ENCODE measurements around the gene COL4A6.
"Not testable (repeated sequence)": the region's sequence is repeated elsewhere in the genome, so short reads cannot be mapped to it uniquely, and the experiment has no call there.

COL4A6 gene

DNA sequence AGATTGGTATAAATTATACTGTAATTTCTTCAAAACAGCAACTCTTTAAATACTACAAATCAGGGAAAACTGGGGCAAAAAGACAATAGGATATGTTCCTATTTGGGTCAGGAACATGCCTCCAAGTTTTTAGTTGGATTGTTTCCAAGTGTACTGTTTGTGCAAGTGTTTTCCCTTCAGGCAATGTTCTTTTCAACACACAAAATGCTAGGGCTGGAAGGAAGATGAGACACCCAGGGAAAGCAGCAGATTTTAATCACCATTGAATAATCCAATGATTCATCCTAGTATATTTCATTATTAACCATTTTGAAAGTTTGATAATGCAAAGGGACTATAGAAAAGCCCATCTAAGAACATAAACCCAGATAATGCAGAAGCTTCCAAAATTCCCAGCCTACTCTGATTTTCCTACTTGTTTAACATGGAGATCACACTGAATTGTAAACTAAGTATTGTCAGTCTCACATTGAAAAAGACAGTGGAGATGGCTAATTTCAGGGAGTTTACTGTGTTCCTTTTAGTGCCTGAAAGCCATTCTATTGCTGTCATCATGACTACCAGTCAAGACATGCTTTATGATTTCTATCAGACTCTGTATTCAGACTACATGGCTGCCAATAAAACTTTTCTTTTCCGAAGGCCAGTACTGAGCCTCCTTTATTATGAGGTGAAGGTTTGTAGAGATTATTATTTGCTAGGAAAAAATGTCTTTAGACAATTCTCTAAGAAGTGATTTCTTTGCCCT is 38.6 kb downstream of the COL4A6 start:
- no peak for DNase-seq

- DNase-seq: no peak
Measured at GRCh38 chrX:108397627-108398391, 40.4 kb downstream of the COL4A6 start.

- DNase-seq: no peak
Measured at GRCh38 chrX:108396986-108397385, 41.2 kb downstream of the COL4A6 start.

GRCh38 chrX:108396188-108396891 is 41.9 kb downstream of the COL4A6 start:
- DNase-seq: no peak

DNA sequence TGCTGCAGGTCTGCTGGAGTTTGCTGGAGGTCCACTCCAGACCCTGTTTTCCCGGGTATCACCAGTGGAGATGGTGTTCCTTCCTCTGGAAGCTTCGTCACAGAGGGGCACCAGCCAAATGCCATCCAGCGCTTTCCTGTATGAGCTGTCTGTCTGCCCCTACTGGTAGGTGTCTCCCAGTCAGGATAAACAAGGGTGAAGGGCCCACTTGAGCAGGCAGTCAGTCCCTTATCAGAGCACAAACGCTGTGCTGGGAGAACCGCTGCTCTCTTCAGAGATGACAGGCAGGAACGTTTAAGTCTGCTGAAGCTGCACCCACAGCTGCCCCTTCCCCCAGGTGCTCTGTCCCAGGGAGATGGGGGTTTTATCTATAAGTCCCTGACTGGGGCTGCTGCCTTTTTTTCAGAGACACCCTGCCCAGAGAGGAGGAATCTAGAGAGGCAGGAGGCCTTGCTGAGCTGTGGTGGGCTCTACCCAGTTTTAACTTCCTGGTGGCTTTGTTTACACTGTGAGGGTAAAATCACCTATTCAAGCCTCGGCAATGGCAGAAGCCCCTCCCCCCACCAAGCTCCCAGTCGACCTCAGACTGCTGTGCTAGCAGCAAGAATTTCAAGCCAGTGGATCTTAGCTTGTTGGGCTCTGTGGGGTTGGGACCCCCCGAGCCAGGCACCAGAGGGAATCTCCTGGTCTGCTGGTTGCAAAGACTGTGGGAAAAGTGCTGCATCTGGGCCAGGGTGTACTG is 47.1 kb downstream of the COL4A6 start:
- DNase-seq: not testable (repeated sequence)

GRCh38 chrX:108384783-108385182 is 53.4 kb downstream of the COL4A6 start:
- no peak for DNase-seq

DNA sequence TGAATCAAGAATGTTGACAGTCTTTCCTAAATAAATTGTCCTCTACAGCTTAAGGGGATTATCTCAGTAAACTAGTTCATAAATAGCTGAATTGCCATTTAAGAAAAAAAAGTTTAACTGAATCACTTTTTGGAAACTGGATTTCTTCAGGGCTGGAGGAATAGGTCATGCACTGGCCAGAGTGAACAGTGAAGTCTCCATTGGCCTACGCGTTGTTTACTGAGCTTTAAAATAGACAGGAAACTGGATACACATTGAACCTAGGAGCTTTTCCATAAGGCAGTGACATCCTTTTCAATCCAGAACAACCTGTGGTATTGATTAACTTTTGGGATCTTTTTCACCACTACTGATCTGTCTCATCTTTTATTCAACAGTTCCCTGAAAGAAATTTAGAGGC is 58.0 kb downstream of the COL4A6 start:
- DNase-seq: no peak

DNA sequence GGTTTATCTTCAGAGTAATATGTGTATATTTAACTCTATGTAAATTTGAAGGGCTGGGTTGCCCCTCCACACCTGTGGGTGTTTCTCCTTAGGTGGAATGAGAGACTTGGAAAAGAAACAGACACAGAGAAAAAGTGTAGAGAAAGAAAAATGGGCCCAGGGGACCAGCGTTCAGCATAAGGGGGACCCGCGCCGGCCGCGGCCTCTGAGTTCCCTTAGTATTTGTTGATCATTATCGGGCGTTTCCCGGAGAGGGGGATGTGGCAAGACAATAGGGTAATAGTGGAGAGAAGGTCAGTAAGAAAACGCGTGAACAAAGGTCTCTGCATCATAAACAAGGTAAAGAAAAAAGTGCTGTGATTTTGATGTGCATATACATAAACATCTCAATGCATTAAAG is 61.4 kb downstream of the COL4A6 start:
- DNase-seq: not testable (repeated sequence)

DNA sequence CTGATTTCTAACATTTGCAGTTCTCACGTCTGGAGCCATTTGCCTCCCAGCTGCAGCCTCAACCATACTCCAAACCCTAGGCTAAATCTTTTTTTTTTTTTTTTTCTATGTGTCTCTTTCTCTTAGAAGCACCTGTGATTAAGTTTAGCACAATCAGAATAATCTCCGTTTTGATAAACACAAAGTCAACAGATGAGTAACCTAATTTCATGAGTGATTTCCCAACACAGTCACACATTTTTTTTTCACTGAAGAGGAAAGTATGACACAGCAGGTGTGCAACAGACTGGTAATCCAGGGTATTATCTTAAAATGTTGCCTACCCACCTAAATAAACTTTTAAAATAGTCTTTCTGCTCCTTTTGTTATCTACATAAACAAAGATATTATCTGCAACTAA is 62.6 kb downstream of the COL4A6 start:
- DNase-seq: not testable (repeated sequence)

- DNase-seq: no peak
Measured at GRCh38 chrX:108366644-108367406, 71.4 kb downstream of the COL4A6 start.

DNA sequence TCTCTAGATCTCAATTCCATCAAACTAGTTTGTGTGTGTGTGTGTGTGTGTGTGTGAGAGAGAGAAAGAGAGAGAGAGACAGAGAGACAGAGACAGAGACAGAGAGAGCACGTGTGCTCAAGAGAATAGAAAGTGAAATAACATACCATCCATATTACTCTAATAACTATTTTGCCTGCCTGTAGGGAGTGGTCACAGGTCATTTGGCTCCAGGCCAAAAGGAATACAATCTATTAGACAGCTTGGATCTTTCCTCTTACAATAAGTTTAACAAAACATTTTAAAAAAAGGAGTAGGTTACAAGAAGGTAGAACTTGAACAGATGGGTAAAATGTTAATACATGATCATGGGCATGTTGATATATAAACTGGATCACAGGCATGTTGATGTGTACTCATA is 76.2 kb downstream of the COL4A6 start:
- DNase-seq: no peak

DNA sequence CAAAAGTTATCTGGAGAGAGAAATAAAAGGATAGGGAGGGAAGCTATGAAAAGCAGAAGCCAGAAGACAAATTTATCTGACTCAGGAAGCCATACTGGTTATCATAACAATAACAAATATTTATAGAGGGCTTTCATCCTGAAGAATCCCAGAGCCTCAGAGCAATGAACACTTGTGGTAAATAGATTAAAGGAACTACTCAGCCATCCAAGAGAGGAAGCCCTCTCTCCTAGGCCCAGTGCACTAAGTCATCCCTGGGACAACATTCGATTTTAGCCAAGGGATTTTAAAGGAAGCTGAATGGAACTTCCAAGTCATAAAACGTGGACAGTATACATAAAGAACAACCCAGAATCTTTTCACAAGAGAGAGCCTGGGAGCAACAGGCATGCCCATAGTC is 76.9 kb downstream of the COL4A6 start:
- no peak for DNase-seq

- no peak for DNase-seq
Measured at GRCh38 chrX:108359806-108360602, 78.2 kb downstream of the COL4A6 start.

- DNase-seq: no peak
Measured at GRCh38 chrX:108353452-108353851, 84.8 kb downstream of the COL4A6 start.

DNA sequence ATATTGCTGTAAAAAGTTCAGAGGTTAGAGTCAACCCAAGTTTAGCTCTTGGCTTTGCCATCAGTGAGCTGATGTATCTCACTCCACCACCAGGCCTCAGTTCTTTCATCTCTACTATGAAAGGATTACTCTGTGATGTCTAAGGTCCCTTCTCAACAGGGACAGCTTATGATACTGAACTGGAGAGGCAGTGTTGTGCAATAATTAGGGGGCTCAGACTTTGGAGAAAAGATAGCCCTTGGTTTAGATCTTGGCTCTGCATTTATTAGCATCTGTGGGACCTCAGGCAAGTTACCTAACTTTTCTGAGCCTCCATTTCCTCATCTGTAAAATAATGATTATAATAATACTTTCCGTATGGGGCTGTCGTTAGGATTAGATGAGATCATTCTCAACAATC is 89.0 kb downstream of the COL4A6 start:
- no peak for DNase-seq

- no peak for DNase-seq
Measured at GRCh38 chrX:108348525-108348924, 89.7 kb downstream of the COL4A6 start.

DNA sequence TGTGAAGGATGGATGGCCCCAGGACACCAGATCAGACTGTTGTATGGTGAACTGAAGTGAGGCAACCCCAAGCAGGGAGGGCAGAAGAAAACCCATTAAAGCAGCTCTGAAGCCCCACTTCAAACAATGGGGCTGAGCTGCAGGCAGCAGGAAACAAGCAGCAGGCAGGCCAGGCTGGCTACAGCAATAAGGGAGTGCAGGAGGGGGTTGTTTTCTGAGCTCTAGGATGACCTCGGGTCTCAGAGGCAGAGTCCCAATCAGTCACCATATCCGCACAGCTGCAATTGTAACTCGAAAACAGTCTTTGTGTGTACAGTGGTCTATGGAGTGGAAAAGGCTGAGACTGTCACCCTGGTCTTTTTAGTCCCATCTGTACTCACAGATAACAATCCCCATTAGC is 90.4 kb downstream of the COL4A6 start:
- no peak for DNase-seq

GRCh38 chrX:108344216-108344615 is 94.0 kb downstream of the COL4A6 start:
- DNase-seq: no peak

GRCh38 chrX:108341947-108342346 is 96.3 kb downstream of the COL4A6 start:
- DNase-seq: no peak

- no peak for DNase-seq
Measured at GRCh38 chrX:108332281-108332680, 105.9 kb downstream of the COL4A6 start.
